SK-N-SH (cell line): ENCODE measurements around the gene FAM20C.

ENCODE experiments used
- CTCF ChIP-seq: fragments of 200-600 bp; sonication (generic); IDR thresholded peaks from 2 replicates; pipeline ENCODE4 v1.6.1; 2017; ENCODE audit warnings: antibody characterized with exemption, mild to moderate bottlenecking, moderate library complexity
- EZH2phosphoT487 ChIP-seq: fragments of 200-600 bp; sonication (generic); IDR thresholded peaks from 2 replicates; pipeline ENCODE4 v1.6.1; 2017; ENCODE audit warnings: low read depth, mixed run types, mild to moderate bottlenecking, antibody characterized with exemption, moderate library complexity, borderline replicate concordance
- GABPA ChIP-seq: IDR thresholded peaks from 2 replicates; pipeline ENCODE4 v1.4.0; 2012; ENCODE audit warnings: low read depth, mild to moderate bottlenecking
- POLR2AphosphoS5 ChIP-seq: IDR thresholded peaks from 2 replicates; pipeline ENCODE4 v1.6.1; 2012; ENCODE audit warnings: low read depth, low read length
- RCOR1 ChIP-seq: fragments of 150-350 bp; IDR thresholded peaks from 2 replicates; pipeline ENCODE4 v1.6.1; 2017; ENCODE audit warnings: antibody characterized with exemption, low read length
- RFX5 ChIP-seq: IDR thresholded peaks from 2 replicates; pipeline ENCODE4 v1.6.1; 2012; ENCODE audit warnings: mild to moderate bottlenecking, improper control_type of control experiment, low read length
- TF ChIP-seq, protein P1 (sequence below): IDR thresholded peaks from 2 replicates; pipeline ENCODE4 v1.4.0; 2012; ENCODE audit warnings: low read depth, borderline replicate concordance

DNA sequence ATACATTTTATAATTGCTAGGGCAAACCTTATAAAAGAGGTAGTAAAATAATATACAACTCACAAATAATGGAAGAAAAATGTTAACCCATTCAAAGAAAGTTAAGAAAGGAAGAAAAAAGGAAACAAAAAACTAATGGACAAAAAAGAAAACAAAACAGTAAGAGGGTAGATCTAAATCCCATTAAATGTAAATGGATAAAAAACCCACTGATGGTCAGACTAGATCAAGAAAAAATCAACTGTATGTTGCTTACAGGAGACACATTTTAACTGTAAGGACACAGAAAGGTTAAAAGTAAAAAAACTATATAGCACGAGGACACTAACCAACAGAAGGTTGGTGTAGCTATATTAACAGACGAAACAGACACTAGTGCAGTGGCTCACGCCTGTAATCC is 115.6 kb downstream of the FAM20C start:
- TF ChIP-seq CTCF (no peak), GABPA (no peak), EZH2phosphoT487 (no peak), RCOR1 (no peak), POLR2AphosphoS5 (no peak), RFX5 (no peak)
- TF ChIP-seq, protein P1, sequence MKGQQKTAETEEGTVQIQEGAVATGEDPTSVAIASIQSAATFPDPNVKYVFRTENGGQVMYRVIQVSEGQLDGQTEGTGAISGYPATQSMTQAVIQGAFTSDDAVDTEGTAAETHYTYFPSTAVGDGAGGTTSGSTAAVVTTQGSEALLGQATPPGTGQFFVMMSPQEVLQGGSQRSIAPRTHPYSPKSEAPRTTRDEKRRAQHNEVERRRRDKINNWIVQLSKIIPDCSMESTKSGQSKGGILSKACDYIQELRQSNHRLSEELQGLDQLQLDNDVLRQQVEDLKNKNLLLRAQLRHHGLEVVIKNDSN: no peak
